HCT116 (cell line): ENCODE data around the gene TFB1M. TPM values are rescaled to one million over a fixed set of nuclear protein-coding genes. Genes with fewer than 3 reads are reported as not detected.
A peak's percentile ranks its signal among the peaks of the same experiment; 100 is the strongest.

ENCODE experiments used
- ATAC-seq: fragments of 200-7000 bp; cut with Tn5 transposase; 2 replicates; pipeline ENCODE4 v1.9.1; 2020; ENCODE audit warnings: mild to moderate bottlenecking, moderate library complexity
- BruUV-seq: library from RNA; stranded (reverse); fragments of 400-500 nt; replicated peaks from 2 replicates; lab custom pipeline; 2021; lab: Mats Ljungman, UMichigan
- CTCF ChIA-PET: fragments of 300-600 bp; sonication (Branson Sonifier 250); formaldehyde crosslinking; loops from one replicate; lab custom pipeline; 2021; ENCODE audit warnings: antibody characterized with exemption; lab: Charles Lee
- POLR2A ChIA-PET: fragments of 300-600, 350-600 bp; sonication (Branson Sonifier 250); formaldehyde crosslinking; loops from one replicate; lab custom pipeline; 2021; ENCODE audit warnings: antibody characterized with exemption; lab: Charles Lee
- RAD21 ChIA-PET, 2 experiments: fragments of 300-600 bp; sonication (Branson Sonifier 250); formaldehyde crosslinking; loops; one replicate each; lab custom pipeline; 2023; ENCODE audit warnings: low total read pairs in 2 of 2; ENCODE audit not compliant: uncharacterized antibody in 2 of 2, unreplicated experiment in 2 of 2, low non-redundant PET in 1 of 2; lab: Charles Lee
- DNase-seq: peaks from one replicate; pipeline ENCODE4 v3.0.0-alpha.2; 2010; ENCODE audit warnings: low read depth, low spot score
- H2AFZ ChIP-seq: fragments of 200-600 bp; shearing (Covaris generic), sonication (generic); 2 replicates; pipeline ENCODE4 v1.6.1; 2017; ENCODE audit warnings: low read depth, mixed run types, mixed read lengths, antibody characterized with exemption, low read length; ENCODE audit not compliant: poor library complexity, severe bottlenecking
- H3K27ac ChIP-seq: 2 replicates; pipeline ENCODE4 v1.5.1; 2012; ENCODE audit warnings: low read depth, low read length
- H3K27me3 ChIP-seq: fragments of 200-600 bp; sonication (generic); 2 replicates; pipeline ENCODE4 v1.6.1; 2016; ENCODE audit warnings: mixed run types, low read length, mixed read lengths; ENCODE audit not compliant: insufficient read depth
- H3K36me3 ChIP-seq, 2 experiments: fragments of 200-500 bp in 1 of 2; fragments of 200-600 bp in 1 of 2; sonication (Bioruptor generic) in 1 of 2; sonication (generic) in 1 of 2; 2 replicates each; pipeline versions ENCODE4 v1.5.1 to v1.6.1; 2014 to 2016; ENCODE audit warnings: low read length in 2 of 2, inconsistent platforms in 1 of 2, mixed read lengths in 1 of 2, mixed run types in 1 of 2; ENCODE audit not compliant: insufficient read depth in 2 of 2, control insufficient read depth in 1 of 2
- H3K4me1 ChIP-seq, 2 experiments: fragments of 200-600 bp in 1 of 2; sonication (generic) in 1 of 2; 2 replicates each; pipeline versions ENCODE4 v1.5.1 to v1.6.1; 2012 to 2017; ENCODE audit warnings: low read length in 2 of 2, inconsistent platforms in 1 of 2, mild to moderate bottlenecking in 1 of 2, mixed read lengths in 1 of 2, mixed run types in 1 of 2, moderate library complexity in 1 of 2; ENCODE audit not compliant: insufficient read depth in 2 of 2, control insufficient read depth in 1 of 2
- H3K4me2 ChIP-seq: fragments of 200-600 bp; sonication (generic); 2 replicates; pipeline ENCODE4 v1.6.1; 2017; ENCODE audit warnings: mixed run types, low read length, mixed read lengths
- H3K4me3 ChIP-seq, 2 experiments: fragments of 200-600 bp in 1 of 2; sonication (generic) in 1 of 2; replicated peaks in 1 of 2; 2 replicates each; pipeline ENCODE4 v1.5.1; 2011 to 2016; ENCODE audit warnings: low read length in 2 of 2, control low read depth in 1 of 2, low read depth in 1 of 2, mild to moderate bottlenecking in 1 of 2, mixed read lengths in 1 of 2, mixed run types in 1 of 2
- H3K79me2 ChIP-seq: fragments of 200-600 bp; sonication (generic); 2 replicates; pipeline ENCODE4 v1.6.1; 2017; ENCODE audit warnings: mild to moderate bottlenecking, mixed run types, low read length, moderate library complexity, mixed read lengths; ENCODE audit not compliant: insufficient read depth
- H3K9ac ChIP-seq: fragments of 200-600 bp; sonication (generic); 2 replicates; pipeline ENCODE4 v1.6.1; 2016; ENCODE audit warnings: low read length, mixed read lengths
- H3K9me2 ChIP-seq: fragments of 200-600 bp; sonication (generic), shearing (Covaris generic); 2 replicates; pipeline ENCODE4 v1.6.1; 2017; ENCODE audit warnings: mixed run types, mild to moderate bottlenecking, moderate library complexity; ENCODE audit not compliant: insufficient read depth
- H3K9me3 ChIP-seq, 2 experiments: fragments of 200-500 bp in 1 of 2; fragments of 200-600 bp in 1 of 2; sonication (Bioruptor generic) in 1 of 2; sonication (generic) in 1 of 2; 2 replicates each; pipeline ENCODE4 v1.6.1; 2014 to 2017; ENCODE audit warnings: low read length in 2 of 2, mixed read lengths in 2 of 2, inconsistent platforms in 1 of 2, low read depth in 1 of 2, mild to moderate bottlenecking in 1 of 2, mixed run types in 1 of 2, moderate library complexity in 1 of 2; ENCODE audit not compliant: control insufficient read depth in 1 of 2, insufficient read depth in 1 of 2
- H4K20me1 ChIP-seq: fragments of 200-600 bp; sonication (generic), shearing (Covaris generic); 2 replicates; pipeline ENCODE4 v1.6.1; 2017; ENCODE audit warnings: mixed run types, mild to moderate bottlenecking, moderate library complexity; ENCODE audit not compliant: insufficient read depth
- CEBPB ChIP-seq: IDR thresholded peaks from 2 replicates; pipeline ENCODE4 v1.6.1; 2012; ENCODE audit warnings: low read depth
- CTCF ChIP-seq, 3 experiments: fragments of 200-600 bp in 1 of 3; sonication (generic) in 1 of 3; IDR thresholded peaks in 2 of 3; conservative IDR thresholded peaks in 1 of 3; 2 replicates each; pipeline ENCODE4 v1.5.1; 2012 to 2017; ENCODE audit warnings: low read depth in 2 of 3, low read length in 2 of 3, antibody characterized with exemption in 1 of 3, borderline replicate concordance in 1 of 3, control low read depth in 1 of 3, mild to moderate bottlenecking in 1 of 3, mixed read lengths in 1 of 3, mixed run types in 1 of 3, moderate library complexity in 1 of 3; ENCODE audit not compliant: insufficient read depth in 1 of 3
- EGR1 ChIP-seq: IDR thresholded peaks from 2 replicates; pipeline ENCODE4 v1.6.1; 2012; ENCODE audit warnings: low read depth
- ELF1 ChIP-seq: IDR thresholded peaks from 2 replicates; pipeline ENCODE4 v1.6.1; 2012; ENCODE audit warnings: low read depth, borderline replicate concordance
- EZH2 ChIP-seq: fragments of 200-600 bp; sonication (generic); IDR thresholded peaks from 2 replicates; pipeline ENCODE4 v1.6.1; 2017; ENCODE audit warnings: antibody characterized with exemption, mixed run types
- FOSL1 ChIP-seq: IDR thresholded peaks from 2 replicates; pipeline ENCODE4 v1.6.1; 2012; ENCODE audit warnings: low read depth
- JUND ChIP-seq: IDR thresholded peaks from 2 replicates; pipeline ENCODE4 v1.6.1; 2012
- MAX ChIP-seq: IDR thresholded peaks from 2 replicates; pipeline ENCODE4 v1.6.1; 2012
- POLR2A ChIP-seq: IDR thresholded peaks from 2 replicates; pipeline ENCODE4 v1.7.0; 2011; ENCODE audit warnings: borderline replicate concordance; ENCODE audit not compliant: insufficient read depth, insufficient read length; ENCODE audit errors: extremely low read depth
- RAD21 ChIP-seq: IDR thresholded peaks from 2 replicates; pipeline ENCODE4 v1.6.1; 2012; ENCODE audit warnings: low read depth, mild to moderate bottlenecking
- SP1 ChIP-seq: IDR thresholded peaks from 2 replicates; pipeline ENCODE4 v1.6.1; 2012; ENCODE audit warnings: low read depth
- SRF ChIP-seq: IDR thresholded peaks from 2 replicates; pipeline ENCODE4 v1.6.1; 2012; ENCODE audit warnings: low read depth
- TCF7L2 ChIP-seq: IDR thresholded peaks from 2 replicates; pipeline ENCODE4 v1.7.0; 2011; ENCODE audit warnings: borderline replicate concordance, inconsistent platforms; ENCODE audit not compliant: insufficient read depth, insufficient read length; ENCODE audit errors: extremely low read depth
- ZFX ChIP-seq: fragments of 450-650 bp; IDR thresholded peaks from 2 replicates; pipeline ENCODE4 v1.6.1; 2017
- ZNF274 ChIP-seq: fragments of 200-500 bp; sonication (Bioruptor generic); IDR thresholded peaks from 2 replicates; pipeline ENCODE4 v1.6.1; 2014; ENCODE audit warnings: mild to moderate bottlenecking, low read depth, low read length, inconsistent platforms
- intact Hi-C: fragments of 100-400 bp; cut with micrococcal nuclease; formaldehyde crosslinking; loops from 2 replicates; pipeline ENCODE4 v1.10.0; 2022
- total RNA-seq: library from RNA; stranded (reverse); gene quantifications from one replicate; pipeline ENCODE4 v1.2.1, GENCODE V29; 2021; ENCODE audit not compliant: unreplicated experiment

Gene TFB1M
- total RNA-seq, 1 experiment from 2014 or later: 43.8 TPM

- H3K4me1 ChIP-seq: no peaks in the 10 kb centered on the region
- POLR2A ChIA-PET: no interaction called here
- BruUV-seq: no TSS peak
- H3K4me3 ChIP-seq: no peak overlapping the region
- no peaks in the 10 kb centered on the region for H3K9me2 ChIP-seq
- no peaks in the 10 kb centered on the region for H3K36me3 ChIP-seq
- intact Hi-C loops: loop anchor here (1.0 to 10.0 kb wide), 7 partner anchors 203 to 1857 kb away; no protein-coding TSS in a partner anchor
- RAD21 ChIA-PET: no interaction called here
- H2AFZ ChIP-seq: no peak overlapping the region
- no peaks in the 10 kb centered on the region for H4K20me1 ChIP-seq
- H3K27ac ChIP-seq: no peak overlapping the region
- H3K79me2 ChIP-seq: no peaks in the 10 kb centered on the region
- H3K9me3 ChIP-seq: no peaks in the 10 kb centered on the region
- peak; percentile 55 for DNase-seq
- H3K27me3 ChIP-seq: no peaks in the 10 kb centered on the region
- H3K9ac ChIP-seq: no peak overlapping the region
- CTCF ChIA-PET: interaction anchor here (0.8 to 1.0 kb wide), 3 partner anchors 11 to 1718 kb away, joined by 3 to 7 read pairs (median 4); no protein-coding TSS in a partner anchor
- TF ChIP-seq RAD21 (peak; percentile 94), FOSL1 (no peak), CTCF (IDR thresholded peaks at IDR 0.05 in 2 of 3, conservative IDR thresholded peaks at IDR 0.05 in 1 of 3; ENCODE audit: borderline replicate concordance in 1 of 3, insufficient read depth in 1 of 3, low read depth in 2 of 3, low read length in 2 of 3) (peak; percentile 63 to 85 (median 76); a peak in 5 of 6 replicates)
- no peak overlapping the region for H3K4me2 ChIP-seq
- ATAC-seq: peak; percentile 78
These were observed 13.2 kb upstream of the TFB1M start for GRCh38 chr6:155327326-155328073.

- intact Hi-C loops: loop anchor here (5.0 to 10.0 kb wide), 5 partner anchors 776 to 1721 kb away; no protein-coding TSS in a partner anchor
- Histone ChIP-seq H3K79me2 (no peaks in the 10 kb centered on the region), H3K27me3 (no peaks in the 10 kb centered on the region), H3K9me3 (no peaks in the 10 kb centered on the region), H3K4me2 (no peak overlapping the region), H3K36me3 (no peaks in the 10 kb centered on the region), H3K9me2 (no peaks in the 10 kb centered on the region), H3K27ac (no peak overlapping the region), H3K9ac (no peak overlapping the region), H4K20me1 (no peaks in the 10 kb centered on the region), H3K4me3 (no peak overlapping the region), H2AFZ (peak overlapping the region; percentile 62), H3K4me1 (no peaks in the 10 kb centered on the region)
- POLR2A ChIA-PET: no interaction called here
- DNase-seq (no peak), ATAC-seq (no peak)
- RAD21 ChIA-PET: no interaction called here
- CTCF ChIA-PET: no interaction called here
- TF ChIP-seq FOSL1: no peak
- no peak for TF ChIP-seq POLR2A
- TF ChIP-seq SP1: no peak
- no peak for TF ChIP-seq CEBPB
- TF ChIP-seq ZNF274: no peak
- no peak for TF ChIP-seq ZFX
- no peak for TF ChIP-seq SRF
- TF ChIP-seq EGR1: no peak
- no peak for TF ChIP-seq MAX
- TF ChIP-seq TCF7L2: no peak
- no peak for TF ChIP-seq ELF1
- TF ChIP-seq JUND: no peak
- no peak for TF ChIP-seq EZH2
- BruUV-seq: no TSS peak
These were observed 11.6 kb upstream of the TFB1M start for GRCh38 chr6:155325700-155326516.
